CMK (cell line): ENCODE data around the gene CADPS2.

ENCODE experiments used
- DNase-seq: peaks from one replicate; pipeline ENCODE4 v3.0.0-alpha.2; 2010; ENCODE audit warnings: low read depth

The CADPS2 gene

GRCh38 chr7:122310119-122311021 is 575.9 kb downstream of the CADPS2 start:
- no peak for DNase-seq

DNA sequence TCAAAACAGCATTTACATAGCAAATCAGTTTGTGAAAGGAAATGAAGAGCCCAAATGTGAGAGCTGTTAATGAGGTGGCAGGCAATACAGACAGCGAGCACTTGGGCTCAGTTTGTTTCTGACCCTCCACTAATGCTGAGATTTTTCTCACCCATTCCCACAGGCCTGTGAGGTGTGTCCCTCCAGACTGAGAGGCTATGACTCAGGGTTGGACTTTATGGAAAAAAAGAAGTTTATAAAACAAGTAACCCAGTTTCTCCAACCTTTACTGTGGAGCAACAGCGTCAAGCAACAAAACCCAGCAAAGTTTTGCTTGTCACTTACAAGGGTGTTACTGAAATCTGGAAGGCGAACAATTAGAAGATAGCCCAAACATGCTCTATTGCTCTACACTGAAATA is 576.8 kb downstream of the CADPS2 start:
- DNase-seq: no peak

GRCh38 chr7:122307228-122307621 is 579.0 kb downstream of the CADPS2 start:
- no peak for DNase-seq

- DNase-seq: no peak
Measured at GRCh38 chr7:122306320-122307227, 579.7 kb downstream of the CADPS2 start.

GRCh38 chr7:122305475-122306319 is 580.6 kb downstream of the CADPS2 start:
- DNase-seq: no peak

GRCh38 chr7:122304996-122305421 is 581.3 kb downstream of the CADPS2 start:
- no peak for DNase-seq

DNA sequence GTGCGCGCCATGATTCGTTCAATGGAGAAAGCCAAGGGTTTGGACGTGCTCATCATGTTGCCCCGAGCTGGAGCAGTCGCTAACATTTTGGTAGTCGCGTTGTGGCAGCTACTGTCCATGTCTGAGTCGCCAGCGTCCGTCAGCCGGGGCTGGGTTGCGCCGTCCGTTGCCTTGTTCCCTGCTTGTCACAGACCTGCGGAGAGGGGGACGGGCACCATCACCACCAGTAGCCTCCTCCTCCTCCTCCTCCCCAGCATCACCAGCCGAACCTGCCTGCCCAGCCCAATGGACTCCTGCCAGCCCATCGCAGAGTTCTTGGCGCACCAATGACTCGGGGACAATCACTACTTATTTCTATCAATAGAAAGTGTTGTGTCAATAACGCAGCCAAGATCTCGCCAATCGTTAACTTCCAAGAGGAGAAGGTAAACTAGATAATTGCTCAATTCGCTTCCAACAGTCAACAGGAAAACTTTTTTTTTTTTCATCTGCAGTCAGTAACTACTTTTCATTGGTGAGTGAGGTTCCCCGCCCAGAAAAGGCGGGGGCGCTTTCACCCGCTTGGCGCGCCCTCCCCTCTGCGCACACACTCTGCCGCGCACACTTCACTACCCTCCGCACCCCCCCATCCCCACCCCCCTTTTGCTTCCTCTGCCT is 581.8 kb downstream of the CADPS2 start, which contains the start of gene FEZF1:
TSS of gene FEZF1 (minus strand) at position 432 of the 657 bp plus-strand sequence. CDS start at position 119, 313 bp downstream.
- no peak for DNase-seq

- no peak for DNase-seq
Measured at GRCh38 chr7:122303531-122304318, 582.5 kb downstream of the CADPS2 start.

- DNase-seq: no peak
Measured at GRCh38 chr7:122302761-122303530, 583.3 kb downstream of the CADPS2 start.

GRCh38 chr7:122301858-122302760 is 584.2 kb downstream of the CADPS2 start:
- DNase-seq: no peak

DNA sequence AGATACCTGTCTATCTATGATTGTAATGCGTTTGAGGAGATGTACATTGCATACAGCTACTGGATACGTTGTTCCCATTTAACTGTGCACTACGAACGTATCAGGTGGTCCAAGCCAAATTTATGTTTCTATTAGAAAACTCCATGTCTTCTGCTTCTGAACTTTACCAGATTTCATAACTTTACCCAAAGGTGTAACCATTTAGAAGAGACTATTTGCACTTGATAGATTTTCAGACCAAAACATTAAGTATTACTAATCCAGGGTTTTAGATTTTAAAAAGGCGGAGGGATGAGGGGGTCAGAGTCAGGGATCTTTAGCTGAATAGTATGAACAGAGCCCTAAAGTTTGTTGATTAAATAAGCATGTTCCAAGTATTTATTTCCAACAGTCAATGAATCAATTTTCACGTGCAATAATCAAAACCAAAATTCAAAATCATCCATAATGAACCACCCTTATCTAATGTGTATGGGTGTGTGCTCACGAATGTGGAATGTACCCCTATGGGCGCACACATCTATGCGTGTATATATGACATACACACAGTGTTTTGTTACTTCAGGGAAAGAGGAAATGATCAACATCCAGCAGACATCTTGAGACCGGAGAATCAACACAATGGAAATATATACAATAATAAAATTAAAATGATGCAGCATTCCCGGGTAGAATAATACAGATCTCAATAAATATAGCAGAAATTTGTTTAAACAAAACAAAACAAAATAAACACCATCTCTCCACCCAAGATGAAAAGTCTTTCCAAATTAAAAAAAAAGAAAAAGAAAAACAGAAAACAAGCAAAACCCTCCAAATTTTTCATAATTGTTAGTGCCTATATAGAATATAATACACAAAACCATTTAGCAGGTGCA is 585.1 kb downstream of the CADPS2 start:
- no peak for DNase-seq

GRCh38 chr7:122300211-122300932 is 585.9 kb downstream of the CADPS2 start:
- DNase-seq: no peak

GRCh38 chr7:122299624-122300210 is 586.5 kb downstream of the CADPS2 start:
- DNase-seq: no peak

- DNase-seq: no peak
Measured at GRCh38 chr7:122298618-122299017, 587.6 kb downstream of the CADPS2 start.

DNA sequence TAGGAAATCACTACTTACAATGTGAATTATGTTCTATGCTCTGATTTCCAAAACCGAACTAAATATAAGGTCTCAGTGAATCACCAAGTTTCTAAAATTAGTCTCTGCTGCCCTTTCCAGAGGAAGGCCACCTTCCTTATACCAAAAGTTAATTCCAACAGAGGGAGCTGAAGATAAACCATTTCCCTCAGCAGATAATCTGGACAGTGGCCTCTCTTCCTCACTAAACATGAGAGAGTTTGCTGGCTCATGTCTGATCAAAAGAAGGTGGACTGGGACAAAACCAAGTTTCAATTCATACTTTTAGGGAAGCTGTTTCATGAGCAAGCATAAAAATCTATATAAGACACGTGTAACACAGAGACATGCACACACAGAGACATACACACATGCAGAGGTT is 588.1 kb downstream of the CADPS2 start:
- DNase-seq: no peak

DNA sequence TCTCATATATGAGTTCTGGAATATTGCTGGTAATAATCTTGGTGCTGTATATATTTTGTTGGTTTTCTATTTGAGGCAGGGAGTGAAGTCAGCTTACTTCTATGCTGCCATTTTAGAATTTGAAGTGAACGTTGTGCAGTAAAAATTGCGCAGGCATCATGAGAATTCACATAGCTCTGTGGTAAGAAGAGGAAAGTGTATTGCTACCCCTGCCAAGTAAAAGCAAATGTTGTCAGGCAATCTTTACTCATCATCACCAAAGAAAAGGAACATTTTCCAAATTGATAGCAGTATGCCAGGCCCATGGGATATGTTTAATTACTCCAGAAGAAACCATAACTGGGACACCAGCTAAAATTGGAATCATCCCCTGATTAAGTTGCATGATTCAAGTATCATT is 595.1 kb downstream of the CADPS2 start:
- DNase-seq: no peak
